ENCODE results near the gene MRPL2. TPM values are rescaled to one million over a fixed set of nuclear protein-coding genes. Genes with fewer than 3 reads are reported as not detected.

Gene MRPL2
- total and polyA plus RNA-seq, 11 donors, result 54.0 to 142 (median 88.4) TPM

DNA sequence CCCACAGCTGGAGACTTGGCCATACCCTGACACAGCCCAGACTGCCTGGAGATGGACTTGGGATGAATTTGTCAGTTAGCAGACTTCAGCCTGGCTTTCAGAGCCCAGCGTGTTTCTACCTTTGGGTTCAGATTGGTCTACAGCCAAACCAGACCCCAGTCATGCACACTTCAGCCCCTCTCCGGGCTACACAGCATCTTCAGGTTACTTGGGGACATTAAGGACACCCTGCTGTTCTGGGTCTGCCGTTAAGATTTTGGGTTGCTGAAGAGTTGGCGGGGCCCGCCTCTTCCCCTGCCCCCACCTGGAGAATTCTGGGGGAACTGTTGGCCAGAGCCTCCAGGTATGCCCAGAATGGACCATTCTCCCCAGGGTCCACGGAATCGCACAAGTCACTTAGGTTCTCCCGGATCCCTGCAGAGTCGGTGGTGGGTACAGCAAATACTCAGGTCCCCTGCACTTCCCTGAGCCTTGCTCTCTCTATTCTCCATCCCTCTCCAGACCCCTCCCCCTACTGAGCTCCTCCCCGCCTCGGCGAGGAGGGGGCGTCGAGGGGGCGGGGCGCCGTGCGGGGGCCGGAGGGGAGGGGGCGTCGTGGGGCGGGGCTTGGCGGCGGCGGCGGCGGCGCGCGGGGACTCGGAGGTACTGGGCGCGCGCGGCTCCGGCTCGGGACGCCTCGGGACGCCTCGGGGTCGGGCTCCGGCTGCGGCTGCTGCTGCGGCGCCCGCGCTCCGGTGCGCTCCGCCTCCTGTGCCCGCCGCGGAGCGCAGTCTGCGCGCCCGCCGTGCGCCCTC lies 16.6 kb upstream of the MRPL2 start, which contains the start of gene PTK7:
Gene PTK7, plus strand, starts transcription at position 645 of the 794 bp plus-strand sequence. CDS start 175 bp downstream, outside the sequence.
- peak; percentile 37 to 60 (median 47) for ATAC-seq
- H3K9me3 ChIP-seq, result no peaks in the 10 kb centered on the region
- TF ChIP-seq POLR2A (IDR thresholded peaks at IDR 0.05), result no peak
- TF ChIP-seq, protein P1, sequence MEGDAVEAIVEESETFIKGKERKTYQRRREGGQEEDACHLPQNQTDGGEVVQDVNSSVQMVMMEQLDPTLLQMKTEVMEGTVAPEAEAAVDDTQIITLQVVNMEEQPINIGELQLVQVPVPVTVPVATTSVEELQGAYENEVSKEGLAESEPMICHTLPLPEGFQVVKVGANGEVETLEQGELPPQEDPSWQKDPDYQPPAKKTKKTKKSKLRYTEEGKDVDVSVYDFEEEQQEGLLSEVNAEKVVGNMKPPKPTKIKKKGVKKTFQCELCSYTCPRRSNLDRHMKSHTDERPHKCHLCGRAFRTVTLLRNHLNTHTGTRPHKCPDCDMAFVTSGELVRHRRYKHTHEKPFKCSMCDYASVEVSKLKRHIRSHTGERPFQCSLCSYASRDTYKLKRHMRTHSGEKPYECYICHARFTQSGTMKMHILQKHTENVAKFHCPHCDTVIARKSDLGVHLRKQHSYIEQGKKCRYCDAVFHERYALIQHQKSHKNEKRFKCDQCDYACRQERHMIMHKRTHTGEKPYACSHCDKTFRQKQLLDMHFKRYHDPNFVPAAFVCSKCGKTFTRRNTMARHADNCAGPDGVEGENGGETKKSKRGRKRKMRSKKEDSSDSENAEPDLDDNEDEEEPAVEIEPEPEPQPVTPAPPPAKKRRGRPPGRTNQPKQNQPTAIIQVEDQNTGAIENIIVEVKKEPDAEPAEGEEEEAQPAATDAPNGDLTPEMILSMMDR (IDR thresholded peaks at IDR 0.05), result no peak
- H3K4me1 ChIP-seq, result peaks cover 0 to 18% (median 5%) of the 10 kb centered on the region in 12 donors
- no peak within 1 kb of the TSS for H3K27ac ChIP-seq
- peaks cover 0 to 42% (median 30%) of the 10 kb centered on the region in 9 donors for H3K36me3 ChIP-seq
- 4 to 13% (median 5%) methylated on average over 18 to 60 of the region's 60 CpGs for WGBS, 4 donors
- intact Hi-C loops (cut with DNase I), result loop anchor here in 3 of 10 donors (5.0 to 10.0 kb wide), 4 partner anchors 49 to 66 kb away; no protein-coding TSS in a partner anchor
- peak in 3 of 5 donors; percentile 25 to 68 (median 46) for DNase-seq
- peaks cover 0 to 22% (median 0%) of the 10 kb centered on the region in 9 donors for H3K27me3 ChIP-seq
- peak within 1 kb of the TSS; percentile 27 to 86 (median 58) for H3K4me3 ChIP-seq

DNA sequence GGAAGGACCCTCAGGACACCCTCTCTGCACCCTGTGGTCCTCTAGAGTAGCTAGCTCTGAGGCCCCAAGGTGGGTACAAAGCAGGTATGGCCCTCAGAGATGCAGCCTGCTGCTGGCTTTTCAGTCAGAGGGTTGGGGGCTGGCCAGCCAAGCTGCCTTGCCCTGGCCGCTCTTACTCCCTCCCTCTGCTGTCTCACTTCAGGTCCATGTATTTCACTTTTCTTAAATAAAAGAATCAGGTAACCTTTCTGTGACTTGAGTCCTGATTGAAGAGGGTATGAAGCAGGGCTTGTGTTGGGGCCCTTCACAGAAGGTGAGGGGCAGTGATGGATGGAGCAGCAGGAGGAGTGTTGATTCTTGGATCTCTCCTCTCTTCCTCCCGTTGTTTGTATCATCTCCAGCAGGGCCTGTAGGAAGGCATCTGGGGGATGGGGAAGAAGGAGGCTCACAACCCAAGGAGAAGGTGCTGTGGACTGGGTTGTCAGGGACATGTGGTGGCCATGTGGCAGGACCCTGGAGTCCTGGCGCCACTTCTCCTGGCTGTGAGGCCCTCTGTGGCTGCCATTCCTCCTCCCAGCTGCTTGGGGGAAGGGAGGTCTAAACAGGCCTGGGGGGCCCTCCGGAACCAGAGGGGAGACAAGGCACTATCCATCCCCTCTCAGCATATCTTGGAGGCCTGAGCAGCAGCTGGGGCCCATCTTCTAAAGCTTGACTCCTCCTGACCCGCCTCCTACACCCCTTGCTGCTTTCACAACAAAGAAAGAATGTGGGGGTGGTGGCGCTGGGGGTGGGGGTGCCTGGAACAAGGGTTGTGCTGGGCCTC lies 15.8 kb upstream of the MRPL2 start:
- TF ChIP-seq, protein P1 (IDR thresholded peaks at IDR 0.05), result no peak
- no peak for TF ChIP-seq POLR2A (IDR thresholded peaks at IDR 0.05)
- intact Hi-C loops (cut with DNase I), result loop anchor here in 6 of 10 donors (5.0 to 10.0 kb wide), 4 partner anchors 50 to 67 kb away; no protein-coding TSS in a partner anchor
- Histone ChIP-seq H3K27ac (no peak overlapping the region), H3K9me3 (no peaks in the 10 kb centered on the region), H3K4me1 (peaks cover 0 to 18% (median 5%) of the 10 kb centered on the region in 12 donors), H3K27me3 (peaks cover 0 to 22% (median 0%) of the 10 kb centered on the region in 9 donors), H3K36me3 (peaks cover 0 to 48% (median 36%) of the 10 kb centered on the region in 9 donors), H3K4me3 (no peak overlapping the region)
- ATAC-seq (peak in 1 of 4 donors; percentile 70), DNase-seq (peak in 1 of 5 donors; percentile 45)
- WGBS, 4 donors, result 74 to 78% (median 76%) methylated on average over 5 to 6 of the region's 6 CpGs

DNA sequence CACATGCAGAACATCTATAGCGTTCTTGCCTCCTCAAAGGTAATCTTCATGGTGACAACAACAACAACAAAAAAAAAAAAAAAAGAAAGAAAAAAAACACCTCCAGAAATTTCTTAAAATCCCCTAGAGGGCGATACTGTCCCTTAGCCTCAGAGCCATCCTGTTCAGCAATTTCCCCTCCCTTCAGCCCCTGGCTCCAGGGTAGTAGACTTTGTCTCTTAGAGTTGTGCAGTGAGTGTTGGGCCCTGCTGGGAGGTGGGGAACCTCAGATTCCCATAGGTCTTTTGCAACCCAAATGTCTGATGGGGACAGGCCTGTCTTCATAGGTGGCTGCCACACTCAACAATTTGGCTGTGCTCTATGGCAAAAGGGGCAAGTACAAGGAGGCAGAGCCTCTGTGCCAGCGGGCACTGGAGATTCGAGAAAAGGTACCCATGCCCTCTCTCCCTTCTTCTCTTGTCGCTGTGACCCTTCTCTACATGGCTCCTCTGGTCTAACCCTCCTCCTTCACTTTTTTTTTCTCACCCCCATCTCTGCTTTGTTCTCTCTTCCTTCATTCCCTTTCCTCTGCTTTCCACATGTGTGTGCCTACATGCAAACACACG lies 10.9 kb upstream of the MRPL2 start:
- DNase-seq, result no peak
- peaks cover 0 to 77% (median 56%) of the 10 kb centered on the region in 9 donors for H3K36me3 ChIP-seq
- TF ChIP-seq, protein P1 (IDR thresholded peaks at IDR 0.05), result peak in 9 of 12 donors; percentile 10 to 52 (median 39)
- no peak for TF ChIP-seq POLR2A (IDR thresholded peaks at IDR 0.05)
- H3K4me3 ChIP-seq, result no peak overlapping the region
- H3K27ac ChIP-seq, result no peak overlapping the region
- intact Hi-C loops (cut with DNase I), result loop anchor here in 5 of 10 donors (5.0 to 10.0 kb wide), 3 partner anchors 55 to 72 kb away; no protein-coding TSS in a partner anchor
- 66 to 67% (median 66%) methylated on average over 6 of the region's 6 CpGs for WGBS, 4 donors
- H3K9me3 ChIP-seq, result no peaks in the 10 kb centered on the region
- no peak for ATAC-seq
- H3K27me3 ChIP-seq, result no peaks in the 10 kb centered on the region
- no peaks in the 10 kb centered on the region for H3K4me1 ChIP-seq

Data from heart left ventricle (tissue), 16 donors.